Stimulated activated CD4-positive, alpha-beta T cell treated with anti-CD3 and anti-CD28 coated beads, Interleukin-12 subunit alpha, Interleukin-12 subunit beta, amount 100 ng/mL, for 24 hours (primary cell): ENCODE data around the gene PDE8B.

Experiments
- DNase-seq, 2 experiments: peaks; one replicate each; pipeline ENCODE4 v3.0.0-alpha.2; 2020; ENCODE audit warnings: low read depth in 2 of 2

The PDE8B gene

DNA sequence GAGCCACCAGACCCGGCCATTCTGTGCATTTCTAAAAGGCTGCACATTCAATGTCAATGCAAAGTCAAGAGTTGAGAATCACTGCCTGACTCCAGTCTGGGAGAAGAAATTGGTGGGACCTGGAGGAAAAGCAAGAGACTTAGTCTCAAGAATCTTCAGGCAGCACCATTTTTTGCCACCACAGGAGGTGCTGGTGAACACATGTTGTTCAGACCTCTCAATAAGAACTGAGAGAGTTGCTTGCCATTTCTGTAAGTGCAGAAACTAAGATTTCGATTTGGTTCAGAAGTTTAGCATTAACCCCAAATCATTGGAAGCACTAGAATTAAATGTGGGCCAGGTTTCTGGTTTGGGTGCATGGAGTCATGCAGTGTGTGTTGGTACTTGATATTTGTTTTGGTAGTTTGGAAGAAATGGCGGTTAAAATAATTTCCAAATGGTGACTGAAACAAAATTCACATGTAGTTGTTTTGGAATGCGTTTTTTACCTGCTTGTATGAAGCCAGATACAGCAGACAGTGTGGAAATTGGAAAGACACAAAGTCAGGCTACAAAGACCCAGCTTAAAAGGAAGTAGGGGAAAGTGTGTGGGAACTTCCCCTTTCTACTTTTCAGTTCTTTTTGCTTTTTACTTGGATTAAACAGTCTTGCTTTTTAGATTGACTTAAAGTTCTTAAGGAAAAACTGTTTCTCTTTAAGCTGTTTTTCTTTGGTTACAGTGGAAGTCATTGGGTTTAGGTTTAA lies 20.4 kb downstream of the PDE8B start:
- no peak for DNase-seq

GRCh38 chr5:77231471-77232138 lies 21.1 kb downstream of the PDE8B start:
- DNase-seq = no peak

- no peak for DNase-seq
Measured at GRCh38 chr5:77232574-77233358, 22.3 kb downstream of the PDE8B start.

- DNase-seq = no peak
Measured at GRCh38 chr5:77235846-77236721, 25.6 kb downstream of the PDE8B start.

DNA sequence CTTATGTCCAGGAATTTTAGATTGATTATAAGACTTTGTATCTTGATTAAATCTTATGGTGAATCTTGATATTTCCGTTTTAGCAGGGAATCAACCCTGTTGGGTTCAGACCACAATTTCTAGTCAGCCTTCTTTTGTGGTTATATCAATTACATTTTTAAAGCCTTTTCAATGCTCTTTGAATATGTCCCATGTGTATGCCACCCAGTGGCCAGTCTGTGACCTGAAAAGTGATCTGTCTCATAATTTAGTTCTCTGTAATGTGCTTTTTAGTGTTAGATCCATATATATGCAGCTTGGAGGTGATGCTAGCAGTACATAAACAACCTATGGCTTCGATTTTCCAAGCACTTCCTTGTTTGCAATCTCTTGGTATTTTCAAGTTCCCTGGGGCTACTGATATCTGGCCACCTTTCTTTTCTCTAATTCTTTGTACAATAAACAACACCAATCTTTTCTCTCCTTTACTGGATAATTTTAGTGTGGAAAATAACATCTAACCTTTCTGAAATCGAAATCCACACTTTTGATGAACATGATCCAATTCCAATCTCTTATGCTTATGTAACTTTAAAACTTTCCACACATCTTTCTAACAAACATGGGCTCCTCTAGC lies 28.8 kb downstream of the PDE8B start:
- DNase-seq = no peak

GRCh38 chr5:77241444-77241843 lies 31.0 kb downstream of the PDE8B start:
- DNase-seq = no peak

- DNase-seq = no peak
Measured at GRCh38 chr5:77249475-77249874, 39.0 kb downstream of the PDE8B start.

DNA sequence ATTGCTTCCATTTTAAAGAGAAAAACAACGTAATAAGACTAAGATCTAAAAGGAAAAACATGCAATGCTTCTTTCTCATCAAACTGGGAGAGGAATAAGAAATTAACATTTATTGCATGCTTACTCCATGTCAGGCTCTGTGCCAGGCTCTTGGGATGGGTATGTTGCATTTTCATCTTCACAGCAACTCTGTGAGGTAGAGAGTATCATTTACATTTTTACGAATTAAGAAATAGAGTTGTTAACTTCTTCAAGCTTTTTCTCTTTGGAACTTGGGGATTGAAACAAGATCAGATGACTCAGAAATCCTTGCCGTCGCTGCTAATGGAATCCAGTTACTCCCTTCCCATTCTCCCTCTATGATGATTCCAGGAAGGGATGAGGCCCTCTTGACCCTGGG lies 39.5 kb downstream of the PDE8B start:
- no peak for DNase-seq

- no peak for DNase-seq
Measured at GRCh38 chr5:77251921-77252320, 41.4 kb downstream of the PDE8B start.

GRCh38 chr5:77255617-77256016 lies 45.1 kb downstream of the PDE8B start:
- no peak for DNase-seq

GRCh38 chr5:77256406-77256805 lies 45.9 kb downstream of the PDE8B start:
- no peak for DNase-seq

GRCh38 chr5:77258652-77259051 lies 48.2 kb downstream of the PDE8B start:
- no peak for DNase-seq

DNA sequence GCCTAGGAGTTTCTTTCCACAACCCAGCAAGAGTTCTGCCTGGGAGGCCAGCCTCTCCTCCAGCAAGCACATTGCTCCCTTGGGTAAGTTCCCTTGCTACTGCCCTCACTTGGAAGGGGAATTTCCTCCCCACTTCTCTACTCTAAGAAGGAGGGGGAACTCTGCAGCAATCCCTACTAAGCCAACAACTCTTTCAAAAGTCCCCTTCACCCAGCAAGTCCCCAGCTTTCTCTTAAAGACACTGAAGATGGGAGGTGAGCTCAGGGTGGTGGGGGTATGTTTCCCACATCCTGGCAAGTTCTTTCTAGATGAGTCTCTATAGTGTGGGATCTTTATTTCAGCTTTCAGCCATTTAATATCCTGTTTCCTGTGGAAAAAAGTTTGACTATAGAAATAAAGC lies 49.0 kb downstream of the PDE8B start:
- DNase-seq = no peak

DNA sequence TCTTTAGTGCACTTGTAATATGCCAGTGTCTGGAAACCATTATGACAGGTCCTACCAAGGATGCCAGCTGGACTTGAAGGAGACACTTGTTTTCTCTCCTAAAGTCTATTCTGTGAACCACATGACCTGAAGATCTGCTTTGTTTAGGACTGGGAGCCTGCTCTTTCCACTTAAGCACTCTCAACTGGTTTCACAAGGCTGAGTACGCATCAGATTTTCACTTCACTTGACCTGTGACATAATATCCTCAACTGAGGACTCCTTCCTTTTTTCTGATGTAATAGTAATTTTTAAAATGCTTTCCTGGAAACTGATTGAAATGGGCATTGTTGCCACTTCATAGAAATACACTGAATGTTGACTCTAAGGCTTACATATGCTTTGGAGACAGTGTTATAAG lies 52.2 kb downstream of the PDE8B start:
- no peak for DNase-seq

GRCh38 chr5:77266291-77266690 lies 55.8 kb downstream of the PDE8B start:
- DNase-seq = no peak

DNA sequence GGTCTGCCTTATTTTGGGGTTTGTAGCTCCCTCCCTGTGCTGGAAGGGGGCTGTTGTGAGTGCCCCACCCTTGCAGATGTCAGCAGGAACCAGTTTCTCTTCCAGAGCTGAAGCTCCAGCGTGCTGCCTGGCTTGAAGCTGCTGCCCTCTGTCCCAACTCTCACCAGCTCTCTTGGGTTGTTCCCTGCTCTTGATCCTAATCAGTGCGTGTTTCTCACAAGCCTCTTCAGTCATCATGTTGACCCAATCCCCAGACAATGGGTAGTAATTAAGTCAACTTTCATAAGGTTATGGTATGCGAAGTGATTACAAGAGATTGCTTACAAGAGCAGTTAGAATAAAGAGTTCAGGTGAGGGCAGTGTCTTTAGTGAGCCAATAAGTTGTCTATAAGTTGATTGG lies 57.0 kb downstream of the PDE8B start:
- DNase-seq = no peak

DNA sequence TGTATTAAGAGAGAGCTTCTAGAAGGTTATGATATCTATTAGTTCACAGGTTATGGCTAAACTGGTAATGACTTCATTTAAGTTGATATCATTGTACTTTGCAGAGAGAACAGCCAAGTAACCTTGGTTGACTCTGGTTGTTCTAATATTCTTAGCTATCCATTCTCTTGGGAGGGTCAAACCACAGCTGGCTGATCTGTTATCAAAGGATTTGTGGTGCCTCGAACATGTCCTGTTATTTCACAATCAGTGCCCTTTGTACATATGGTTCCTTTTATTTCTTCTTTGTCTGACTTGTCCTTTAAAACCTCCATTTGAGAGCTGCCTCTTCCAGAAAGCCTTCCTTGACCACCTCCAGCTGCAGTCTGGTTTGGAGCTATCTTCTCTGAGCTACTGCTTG lies 61.7 kb downstream of the PDE8B start:
- DNase-seq = no peak

GRCh38 chr5:77277759-77278158 lies 67.3 kb downstream of the PDE8B start:
- no peak for DNase-seq

GRCh38 chr5:77280036-77280435 lies 69.6 kb downstream of the PDE8B start:
- DNase-seq = no peak

DNA sequence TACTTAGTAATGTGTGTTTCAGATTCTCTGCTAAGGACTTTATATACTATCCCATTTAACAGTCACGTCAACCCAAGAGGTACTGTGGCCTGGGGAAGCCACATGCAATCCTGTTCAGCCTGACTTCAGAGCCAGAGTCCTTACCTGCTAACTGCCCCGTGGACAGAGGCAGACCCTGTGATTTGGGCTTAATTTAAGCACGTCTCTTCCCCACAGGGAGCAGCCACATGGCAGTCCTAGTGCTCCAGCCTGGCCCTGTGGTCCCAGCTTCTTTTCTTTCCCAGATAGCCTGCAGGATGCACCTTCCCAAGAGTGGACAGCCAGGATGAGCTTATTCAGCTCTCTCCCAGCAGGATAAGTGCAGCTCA lies 71.5 kb downstream of the PDE8B start:
- DNase-seq = no peak

GRCh38 chr5:77282337-77283027 lies 72.0 kb downstream of the PDE8B start:
- no peak for DNase-seq
